Activated T-cell treated with anti-CD3 and anti-CD28 coated beads, Interleukin-2, amount 50 U/mL, for 72 hours (primary cell): ENCODE measurements around the gene DRC7. TPM values are rescaled to one million over a fixed set of nuclear protein-coding genes. Genes with fewer than 3 reads are reported as not detected.

Experiments used
- ATAC-seq, 2 donors: fragments of 150-1000 bp; cut with Tn5 transposase; replicated peaks in 1 of 2; 2 replicates each; pipeline ENCODE4 v1.10.0; 2021; ENCODE audit warnings: moderate library complexity in 2 of 2, mild to moderate bottlenecking in 1 of 2
- DNase-seq, 2 donors: peaks; one replicate each; pipeline ENCODE4 v3.0.0; 2021 to 2022; ENCODE audit warnings: mixed read lengths in 1 of 2
- H3K27ac Mint-ChIP-seq: one replicate; pipeline ENCODE4 v1.8.0; 2022; ENCODE audit warnings: mild to moderate bottlenecking, moderate library complexity, mixed read lengths
- H3K27me3 Mint-ChIP-seq: one replicate; pipeline ENCODE4 v1.8.0; 2022; ENCODE audit warnings: low read depth, mixed read lengths
- H3K36me3 Mint-ChIP-seq, 2 donors: one replicate each; pipeline ENCODE4 v1.8.0; 2022; ENCODE audit warnings: mixed read lengths in 2 of 2, mild to moderate bottlenecking in 1 of 2; ENCODE audit not compliant: insufficient read depth in 2 of 2
- H3K4me1 Mint-ChIP-seq: one replicate; pipeline ENCODE4 v1.8.0; 2022; ENCODE audit warnings: low read depth, mixed read lengths
- H3K4me3 Mint-ChIP-seq, 2 donors: one replicate each; pipeline ENCODE4 v1.8.0; 2022; ENCODE audit warnings: mild to moderate bottlenecking in 2 of 2, mixed read lengths in 2 of 2, moderate library complexity in 2 of 2
- H3K9me3 Mint-ChIP-seq, 2 donors: one replicate each; pipeline ENCODE4 v1.8.0; 2022; ENCODE audit warnings: mixed read lengths in 2 of 2
- total RNA-seq, 2 donors: library from RNA; stranded (reverse); gene quantifications; one replicate each; pipeline ENCODE4 v1.2.3, GENCODE V29; 2022

The DRC7 gene
- total RNA-seq, 2 donors from 2014 or later, result 0.19 TPM; not detected in 1

- no peak overlapping the region for H3K27ac Mint-ChIP-seq
- no peaks in the 10 kb centered on the region for H3K36me3 Mint-ChIP-seq
- H3K27me3 Mint-ChIP-seq, result no peaks in the 10 kb centered on the region
- H3K9me3 Mint-ChIP-seq, result no peaks in the 10 kb centered on the region
- DNase-seq (no peak), ATAC-seq (no peak)
- no peak overlapping the region for H3K4me3 Mint-ChIP-seq
- peaks cover 22% of the 10 kb centered on the region for H3K4me1 Mint-ChIP-seq
Measured at GRCh38 chr16:57686577-57686976, 8.0 kb upstream of the DRC7 start.

DNA sequence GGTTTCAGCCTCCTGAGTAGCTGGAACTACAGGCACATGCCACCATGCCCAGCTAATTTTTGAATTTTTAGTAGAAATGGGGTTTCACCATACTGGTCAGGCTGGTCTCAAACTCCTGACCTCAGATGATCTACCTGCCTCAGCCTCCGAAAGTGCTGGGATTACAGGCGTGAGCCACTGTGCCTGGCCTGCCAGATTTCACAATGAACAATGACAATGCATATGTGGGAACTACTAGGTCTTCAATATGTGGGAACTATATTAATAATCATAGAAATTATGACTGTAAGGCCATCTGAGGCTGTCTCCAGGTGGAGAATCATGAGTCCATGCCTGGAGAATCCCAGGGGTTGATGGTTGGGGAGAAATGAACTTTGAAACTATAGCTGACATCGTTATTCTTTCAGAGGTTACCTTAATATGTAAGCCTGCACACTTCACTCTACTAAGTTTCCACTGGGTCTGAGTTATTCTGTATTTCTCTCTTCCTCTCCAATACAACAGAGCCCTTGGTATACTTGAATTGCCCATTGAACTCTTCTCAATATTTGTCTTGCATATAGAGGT is 7.2 kb upstream of the DRC7 start:
- H3K9me3 Mint-ChIP-seq, result no peaks in the 10 kb centered on the region
- no peaks in the 10 kb centered on the region for H3K36me3 Mint-ChIP-seq
- peaks cover 22% of the 10 kb centered on the region for H3K4me1 Mint-ChIP-seq
- DNase-seq (no peak), ATAC-seq (no peak)
- H3K27me3 Mint-ChIP-seq, result no peaks in the 10 kb centered on the region
- no peak overlapping the region for H3K27ac Mint-ChIP-seq
- no peak overlapping the region for H3K4me3 Mint-ChIP-seq

DNA sequence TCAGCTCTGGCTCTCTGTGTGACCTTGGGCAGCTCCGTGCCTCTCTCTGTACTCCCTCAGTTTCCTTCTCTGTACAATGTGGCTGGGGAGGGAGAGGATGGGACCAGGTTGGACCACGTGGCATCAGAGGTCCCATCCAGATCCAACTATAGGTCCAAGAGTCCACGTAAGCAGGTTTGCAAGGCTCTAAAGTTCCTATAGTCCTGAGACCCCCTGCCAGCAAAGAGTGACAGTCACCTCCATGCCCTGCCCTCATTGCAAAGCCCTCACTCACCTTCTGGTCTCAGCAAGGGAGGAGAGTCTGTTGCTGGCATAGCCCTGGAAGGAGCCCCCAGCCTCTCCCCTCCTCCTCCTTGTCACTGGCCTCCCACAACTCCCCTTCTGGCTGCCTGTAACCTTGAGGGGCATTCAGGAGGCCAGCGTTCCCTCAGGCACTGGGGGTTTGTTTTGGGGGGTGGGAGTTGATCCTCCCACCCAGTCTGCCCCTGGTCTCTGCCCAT is 6.1 kb upstream of the DRC7 start:
- DNase-seq, result no peak
- Mint-ChIP-seq H3K27me3 (no peaks in the 10 kb centered on the region), H3K36me3 (no peaks in the 10 kb centered on the region), H3K27ac (no peak overlapping the region), H3K9me3 (no peaks in the 10 kb centered on the region), H3K4me3 (no peak overlapping the region), H3K4me1 (peaks cover 22% of the 10 kb centered on the region)
- ATAC-seq, result no peak

GRCh38 chr16:57688987-57689761 is 5.4 kb upstream of the DRC7 start:
- H3K4me1 Mint-ChIP-seq, result peaks cover 22% of the 10 kb centered on the region
- H3K27ac Mint-ChIP-seq, result peak overlapping the region; percentile 33
- H3K9me3 Mint-ChIP-seq, result no peaks in the 10 kb centered on the region
- no peaks in the 10 kb centered on the region for H3K27me3 Mint-ChIP-seq
- H3K36me3 Mint-ChIP-seq, result no peaks in the 10 kb centered on the region
- DNase-seq, result no peak
- peak overlapping the region; percentile 53 to 70 for H3K4me3 Mint-ChIP-seq
- ATAC-seq, result peak in 1 of 2 donors; percentile 8

GRCh38 chr16:57689762-57690558 is 4.6 kb upstream of the DRC7 start:
- H3K9me3 Mint-ChIP-seq, result no peaks in the 10 kb centered on the region
- H3K4me1 Mint-ChIP-seq, result peaks cover 26% of the 10 kb centered on the region
- H3K4me3 Mint-ChIP-seq, result peak overlapping the region; percentile 34 to 70
- DNase-seq (peak; percentile 42 to 49), ATAC-seq (peak; percentile 75 to 79)
- H3K27me3 Mint-ChIP-seq, result no peaks in the 10 kb centered on the region
- H3K36me3 Mint-ChIP-seq, result no peaks in the 10 kb centered on the region
- peak overlapping the region; percentile 64 for H3K27ac Mint-ChIP-seq

GRCh38 chr16:57690782-57691471 is 3.7 kb upstream of the DRC7 start:
- Mint-ChIP-seq H3K36me3 (no peaks in the 10 kb centered on the region), H3K4me3 (peak overlapping the region in 1 of 2 donors; percentile 10)
- no peak for ATAC-seq

DNA sequence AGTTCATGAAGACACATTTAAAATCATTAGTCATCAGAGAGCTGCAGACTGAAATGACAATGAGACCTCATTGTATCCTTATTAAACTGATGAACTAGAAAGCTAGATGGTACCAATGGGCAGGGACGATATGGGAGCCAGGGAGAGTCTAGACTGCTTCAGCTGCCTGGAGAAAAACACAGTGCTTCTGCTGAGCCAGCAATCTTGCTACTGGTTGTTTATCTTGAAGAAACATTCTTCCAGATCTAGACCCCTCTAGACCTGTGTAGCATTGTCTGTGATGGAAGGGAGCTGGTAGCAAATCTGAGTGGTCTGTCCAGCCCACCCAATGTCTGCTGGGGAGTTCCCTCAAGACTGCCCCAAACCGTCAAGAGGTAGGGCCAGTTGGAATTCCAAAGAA is 2.0 kb upstream of the DRC7 start:
- H3K4me1 Mint-ChIP-seq, result peaks cover 29% of the 10 kb centered on the region
- H3K36me3 Mint-ChIP-seq, result no peaks in the 10 kb centered on the region
- H3K27ac Mint-ChIP-seq, result no peak overlapping the region
- H3K4me3 Mint-ChIP-seq, result no peak overlapping the region
- no peak for DNase-seq
- H3K27me3 Mint-ChIP-seq, result no peaks in the 10 kb centered on the region
- ATAC-seq, result no peak
- H3K9me3 Mint-ChIP-seq, result no peaks in the 10 kb centered on the region

More at GRCh38 chr16:57690782-57691471, 3.7 kb upstream of the DRC7 start:
- no peaks in the 10 kb centered on the region for H3K9me3 Mint-ChIP-seq
- H3K27me3 Mint-ChIP-seq, result no peaks in the 10 kb centered on the region
- H3K4me1 Mint-ChIP-seq, result peaks cover 29% of the 10 kb centered on the region
- DNase-seq, result no peak
- H3K27ac Mint-ChIP-seq, result peak overlapping the region; percentile 36

DNA sequence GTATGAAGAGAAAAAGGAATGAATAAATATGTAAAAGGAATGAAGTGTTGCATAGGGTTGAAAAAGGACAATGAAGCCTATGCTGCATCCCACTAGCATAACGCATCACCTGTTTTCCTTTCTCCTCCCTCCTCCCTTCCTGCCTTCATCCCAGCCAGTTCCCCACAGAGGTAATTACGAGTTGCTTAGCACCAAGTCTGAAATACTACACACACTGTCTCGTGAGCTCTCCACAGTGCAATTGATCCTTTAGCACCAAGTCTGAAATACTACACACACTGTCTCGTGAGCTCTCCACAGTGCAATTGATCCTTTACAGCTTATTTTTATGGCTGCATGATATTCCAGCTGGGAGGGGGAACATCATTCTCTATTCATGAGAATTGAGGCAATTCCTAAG is 1.1 kb upstream of the DRC7 start:
- H3K27ac Mint-ChIP-seq, result no peak overlapping the region
- no peaks in the 10 kb centered on the region for H3K27me3 Mint-ChIP-seq
- no peak for ATAC-seq
- no peaks in the 10 kb centered on the region for H3K9me3 Mint-ChIP-seq
- H3K4me3 Mint-ChIP-seq, result no peak overlapping the region
- no peak for DNase-seq
- peaks cover 29% of the 10 kb centered on the region for H3K4me1 Mint-ChIP-seq
- H3K36me3 Mint-ChIP-seq, result no peaks in the 10 kb centered on the region

- H3K4me1 Mint-ChIP-seq, result peaks cover 24% of the 10 kb centered on the region
- H3K27me3 Mint-ChIP-seq, result no peaks in the 10 kb centered on the region
- H3K9me3 Mint-ChIP-seq, result no peaks in the 10 kb centered on the region
- no peak for DNase-seq
- no peaks in the 10 kb centered on the region for H3K36me3 Mint-ChIP-seq
- no peak for ATAC-seq
- H3K27ac Mint-ChIP-seq, result no peak overlapping the region
- H3K4me3 Mint-ChIP-seq, result no peak overlapping the region
Measured at GRCh38 chr16:57694231-57694724, 328 bp upstream of the DRC7 start.

- no peak for ATAC-seq
- no peak overlapping the region for H3K4me3 Mint-ChIP-seq
- no peak for DNase-seq
- H3K9me3 Mint-ChIP-seq, result no peaks in the 10 kb centered on the region
- H3K27ac Mint-ChIP-seq, result no peak overlapping the region
- H3K27me3 Mint-ChIP-seq, result no peaks in the 10 kb centered on the region
- no peaks in the 10 kb centered on the region for H3K36me3 Mint-ChIP-seq
- H3K4me1 Mint-ChIP-seq, result peaks cover 10% of the 10 kb centered on the region
Measured at GRCh38 chr16:57695680-57696069, 1.1 kb downstream of the DRC7 start.

DNA sequence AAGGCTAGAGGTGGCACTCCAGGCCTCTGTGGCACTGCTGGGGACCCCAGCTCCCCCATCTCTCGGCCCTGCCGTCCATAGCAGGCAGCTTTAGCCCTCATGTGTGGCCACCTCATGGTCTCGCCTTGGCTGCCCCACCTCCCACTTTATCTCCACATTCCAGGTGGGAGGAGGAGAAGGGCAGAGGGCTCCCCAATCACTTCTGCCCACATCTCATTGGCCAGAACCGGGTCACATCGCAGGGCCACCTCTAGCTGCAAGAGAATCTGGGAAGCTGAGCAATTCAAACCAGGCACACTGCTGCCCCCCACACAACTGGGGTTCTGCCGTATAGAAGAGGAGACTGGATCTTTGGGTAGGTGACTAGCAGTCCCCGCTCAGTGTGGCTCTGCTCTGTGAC is 1.6 kb downstream of the DRC7 start:
- peaks cover 8% of the 10 kb centered on the region for H3K4me1 Mint-ChIP-seq
- H3K36me3 Mint-ChIP-seq, result no peaks in the 10 kb centered on the region
- H3K27me3 Mint-ChIP-seq, result no peaks in the 10 kb centered on the region
- DNase-seq, result no peak
- H3K27ac Mint-ChIP-seq, result no peak overlapping the region
- H3K9me3 Mint-ChIP-seq, result no peaks in the 10 kb centered on the region
- no peak overlapping the region for H3K4me3 Mint-ChIP-seq
- ATAC-seq, result no peak

GRCh38 chr16:57697896-57698537 is 3.4 kb downstream of the DRC7 start:
- Mint-ChIP-seq H3K27me3 (no peaks in the 10 kb centered on the region), H3K4me3 (no peak overlapping the region), H3K4me1 (peaks cover 8% of the 10 kb centered on the region), H3K36me3 (no peaks in the 10 kb centered on the region), H3K9me3 (no peaks in the 10 kb centered on the region), H3K27ac (no peak overlapping the region)
- DNase-seq (no peak), ATAC-seq (no peak)
